GM21619 (cell line): ENCODE results near the gene LHX3.
"Not testable (repeated sequence)": the region's sequence is repeated elsewhere in the genome, so short reads cannot be mapped to it uniquely, and the experiment has no call there.

Experiments used
- ATAC-seq: cut with Tn5 transposase; IDR thresholded peaks from one replicate; pipeline ENCODE4 v1.9.1; 2021; ENCODE audit not compliant: unreplicated experiment

Gene LHX3

DNA sequence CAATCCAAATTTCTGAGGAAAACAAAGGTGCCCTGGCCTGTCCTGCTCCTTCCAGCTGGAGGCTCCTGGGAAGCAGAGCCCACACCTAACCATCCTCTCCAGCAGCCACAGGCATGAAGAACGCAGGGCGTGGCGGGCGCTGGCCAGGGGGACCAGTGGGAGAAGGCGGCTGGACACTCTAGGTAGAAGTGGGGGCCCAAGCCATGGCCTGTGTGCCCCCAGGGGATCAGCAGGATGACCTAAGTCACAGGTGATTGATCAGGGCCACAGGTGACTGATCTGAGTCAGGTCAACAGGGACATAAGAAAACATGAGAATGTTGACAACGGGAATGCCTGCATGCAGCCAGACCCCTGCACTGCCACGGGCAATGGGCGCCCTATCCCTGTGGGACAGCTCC is 37.3 kb upstream of the LHX3 start:
- ATAC-seq, result no peak

DNA sequence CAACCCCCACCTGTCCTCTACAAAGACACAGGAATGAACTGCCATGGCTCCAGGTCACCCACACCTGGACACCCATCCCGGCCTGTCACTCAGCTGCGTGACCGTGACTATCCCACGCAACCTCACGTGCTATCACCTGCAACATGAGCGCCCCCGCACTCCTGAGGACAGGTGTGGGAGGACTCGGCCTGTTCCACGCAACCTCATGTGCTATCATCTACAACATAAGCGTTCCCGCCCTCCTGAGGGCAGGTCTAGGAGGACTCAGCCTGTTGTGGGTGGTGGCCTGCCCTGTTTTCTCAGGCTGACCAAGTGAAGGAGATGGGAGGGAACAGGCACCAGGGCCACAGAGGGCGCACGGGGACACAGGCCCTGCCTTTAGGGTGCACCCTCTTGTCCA is 36.6 kb upstream of the LHX3 start:
- no peak for ATAC-seq

DNA sequence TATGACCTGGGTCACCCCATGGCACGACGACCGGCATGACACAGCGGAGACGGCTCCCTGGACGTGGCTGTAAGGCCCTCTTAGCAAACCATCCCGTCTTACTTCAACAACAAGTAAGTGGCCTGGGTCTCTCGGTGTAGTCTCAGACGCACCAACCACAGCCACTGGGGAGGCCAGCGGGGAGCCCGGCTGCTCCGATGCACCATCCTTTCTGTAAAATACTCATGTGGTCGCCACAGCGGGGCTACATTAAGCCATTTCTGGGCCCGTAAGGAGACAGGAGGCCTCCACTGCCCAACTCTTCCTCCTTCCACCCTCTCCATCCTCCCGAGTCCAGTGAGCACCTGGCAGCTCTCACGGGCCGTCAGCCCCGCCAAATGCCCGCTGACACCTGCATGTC is 36.0 kb upstream of the LHX3 start:
- ATAC-seq, result no peak

DNA sequence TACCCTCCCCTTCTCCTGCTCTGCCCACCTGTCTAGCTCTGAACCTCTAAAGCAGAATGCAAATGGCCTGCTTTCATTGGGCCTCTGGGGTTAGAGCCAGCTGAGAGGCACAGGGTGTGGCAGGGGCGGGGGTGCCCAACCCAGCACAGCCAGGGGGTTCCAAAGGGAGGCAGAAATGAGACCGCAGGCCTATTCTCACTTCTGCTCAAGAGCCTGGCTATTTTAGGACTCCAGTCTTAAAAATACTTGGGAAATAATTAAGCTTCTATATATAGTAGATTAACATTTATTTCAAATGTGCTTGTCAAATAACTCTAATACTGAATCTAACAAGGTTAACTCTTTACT is 35.0 kb upstream of the LHX3 start:
- ATAC-seq, result no peak

GRCh38 chr9:136239135-136239982 is 34.4 kb upstream of the LHX3 start:
- ATAC-seq, result no peak

DNA sequence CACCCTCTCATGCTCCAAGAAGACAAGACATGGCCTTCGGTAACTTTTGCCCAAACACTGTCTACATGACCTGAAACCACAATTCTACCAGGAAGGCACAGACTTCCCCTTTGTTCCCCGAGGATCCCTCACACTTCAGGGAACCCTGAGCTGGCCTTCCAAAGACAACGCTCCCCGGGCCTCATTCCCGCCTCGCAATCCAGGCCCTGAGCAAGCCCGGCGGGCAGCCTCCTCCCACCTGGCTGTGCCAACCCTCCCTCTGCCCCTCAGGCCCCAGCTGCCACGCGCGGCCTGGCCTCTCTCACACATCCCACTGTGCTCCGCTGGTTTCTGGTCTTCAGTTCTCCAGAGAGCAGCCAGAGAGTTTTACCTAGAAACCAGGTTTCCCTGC is 33.4 kb upstream of the LHX3 start:
- ATAC-seq, result no peak

DNA sequence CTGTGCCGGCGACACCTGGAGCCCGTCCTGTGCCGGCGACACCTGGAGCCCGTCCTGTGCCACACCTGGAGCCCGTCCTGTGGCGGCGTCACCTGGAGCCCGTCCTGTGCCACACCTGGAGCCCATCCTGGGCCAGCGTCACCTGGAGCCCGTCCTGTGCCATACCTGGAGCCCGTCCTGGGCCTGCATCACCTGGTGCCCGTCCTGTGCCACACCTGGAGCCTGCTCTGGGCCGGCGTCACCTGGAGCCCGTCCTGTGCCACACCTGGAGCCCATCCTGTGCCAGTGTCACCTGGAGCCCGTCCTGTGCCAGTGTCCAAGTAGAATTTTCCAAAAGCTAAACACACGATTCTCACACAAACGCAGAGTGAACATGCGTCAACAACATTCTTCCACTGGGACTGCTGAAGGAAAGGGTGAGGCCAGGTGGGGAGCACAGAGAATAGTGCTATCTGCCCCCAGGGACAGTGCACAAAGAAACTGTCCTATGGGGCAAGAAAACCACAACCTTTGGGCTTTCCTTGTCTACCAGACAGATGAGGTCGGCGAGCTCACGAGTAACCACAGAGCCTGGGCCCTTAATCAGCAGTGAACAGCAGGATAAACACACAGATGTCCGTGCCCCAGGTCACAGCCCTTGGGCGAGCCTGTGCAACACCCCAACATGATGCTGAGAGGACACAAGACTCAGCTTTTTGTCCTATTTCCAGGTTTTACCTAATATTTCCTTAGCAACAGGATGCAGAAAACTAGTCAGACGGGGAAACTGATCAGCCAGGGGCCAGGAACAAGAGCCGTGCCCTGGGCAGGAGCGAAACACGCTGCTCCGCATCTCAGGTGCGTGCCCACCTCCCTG is 32.8 kb upstream of the LHX3 start:
- ATAC-seq, result no peak

DNA sequence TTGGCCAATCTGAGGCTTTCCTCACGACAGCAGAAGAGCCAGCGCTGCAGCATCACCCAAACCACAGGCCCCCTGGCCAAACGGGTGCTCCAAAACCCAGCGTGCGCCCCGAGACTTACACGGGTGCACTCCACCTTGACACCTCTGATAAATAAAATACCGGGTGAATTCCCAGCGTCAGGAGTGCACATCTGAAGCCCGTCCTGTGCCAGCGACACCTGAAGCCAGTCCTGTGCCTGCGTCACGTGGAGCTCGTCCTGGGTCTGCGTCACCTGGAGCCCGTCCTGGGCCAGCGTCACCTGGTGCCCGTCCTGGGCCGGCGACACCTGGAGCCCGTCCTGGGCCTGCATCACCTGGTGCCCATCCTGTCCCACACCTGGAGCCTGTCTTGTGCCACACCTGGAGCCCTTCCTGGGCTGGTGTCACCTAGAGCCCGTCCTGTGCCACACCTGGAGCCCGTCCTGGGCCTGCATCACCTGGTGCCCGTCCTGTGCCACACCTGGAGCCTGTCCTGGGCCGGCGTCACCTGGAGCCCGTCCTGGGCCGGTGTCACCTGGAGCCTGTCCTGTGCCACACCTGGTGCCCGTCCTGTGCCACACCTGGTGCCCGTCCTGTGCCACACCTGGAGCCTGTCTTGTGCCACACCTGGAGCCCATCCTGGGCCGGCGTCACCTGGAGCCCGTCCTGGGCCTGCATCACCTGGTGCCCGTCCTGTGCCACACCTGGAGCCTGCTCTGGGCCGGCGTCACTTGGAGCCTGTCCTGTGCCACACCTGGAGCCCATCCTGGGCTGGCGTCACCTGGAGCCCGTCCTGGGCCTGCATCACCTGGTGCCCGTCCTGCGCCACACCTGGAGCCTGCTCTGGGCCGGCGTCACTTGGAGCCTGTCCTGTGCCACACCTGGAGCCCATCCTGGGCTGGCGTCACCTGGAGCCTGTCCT is 31.8 kb upstream of the LHX3 start:
- ATAC-seq, result not testable (repeated sequence)

DNA sequence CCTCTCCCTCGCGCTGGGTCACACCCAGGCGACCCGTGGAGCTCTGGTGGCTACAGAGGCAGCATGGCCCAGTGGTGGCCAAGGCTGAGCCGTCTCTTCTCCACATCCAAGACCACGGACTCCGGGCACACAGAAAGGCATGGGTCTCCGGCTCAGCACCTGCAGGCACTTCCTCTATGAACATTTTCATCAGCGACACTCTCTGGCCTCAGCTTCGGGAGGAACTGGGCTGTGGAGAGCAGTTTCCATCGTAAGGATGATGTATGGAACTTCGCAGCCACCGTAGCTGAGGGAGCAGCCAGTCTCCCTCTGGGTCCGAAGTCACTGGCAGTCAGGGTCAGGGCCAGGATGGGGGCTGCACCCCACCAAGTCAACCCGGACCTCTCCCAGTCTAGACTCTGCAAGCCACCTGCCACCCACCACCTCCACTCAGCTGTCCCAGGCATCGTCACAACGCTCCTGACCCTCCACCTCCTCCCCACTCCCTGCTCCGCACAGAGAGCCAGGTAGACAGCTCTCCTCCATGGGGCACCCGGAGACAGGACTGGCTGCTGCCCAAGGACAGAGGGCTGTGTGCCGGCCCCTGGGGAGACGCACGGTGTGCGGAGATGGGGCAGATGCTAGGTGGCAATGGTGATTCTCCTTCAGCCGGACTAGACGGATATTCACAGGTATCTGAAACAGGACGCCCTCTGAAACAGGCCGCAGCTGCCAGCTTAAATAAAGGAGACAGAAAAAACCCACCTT is 31.0 kb upstream of the LHX3 start:
- ATAC-seq, result no peak

GRCh38 chr9:136235171-136235570 is 30.2 kb upstream of the LHX3 start:
- ATAC-seq, result no peak

DNA sequence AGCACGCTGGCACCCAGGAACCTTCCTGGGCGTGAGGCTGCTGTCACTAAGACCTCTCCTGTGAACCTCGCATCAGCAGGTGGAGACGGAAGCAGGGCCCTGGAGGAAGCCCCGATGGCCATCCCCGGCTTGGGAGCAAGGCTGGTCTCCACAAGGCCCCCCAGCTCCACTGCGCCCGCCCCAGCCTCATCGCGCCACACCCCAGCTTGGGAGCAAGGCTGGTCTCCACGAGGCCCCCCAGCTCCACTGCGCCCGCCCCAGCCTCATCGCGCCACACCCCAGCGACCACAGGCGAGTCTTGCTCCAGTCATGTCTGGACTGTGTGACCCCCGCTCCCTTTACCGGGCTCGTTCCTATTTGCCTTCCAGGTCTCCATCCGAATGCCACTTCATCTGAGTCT is 29.7 kb upstream of the LHX3 start:
- no peak for ATAC-seq

DNA sequence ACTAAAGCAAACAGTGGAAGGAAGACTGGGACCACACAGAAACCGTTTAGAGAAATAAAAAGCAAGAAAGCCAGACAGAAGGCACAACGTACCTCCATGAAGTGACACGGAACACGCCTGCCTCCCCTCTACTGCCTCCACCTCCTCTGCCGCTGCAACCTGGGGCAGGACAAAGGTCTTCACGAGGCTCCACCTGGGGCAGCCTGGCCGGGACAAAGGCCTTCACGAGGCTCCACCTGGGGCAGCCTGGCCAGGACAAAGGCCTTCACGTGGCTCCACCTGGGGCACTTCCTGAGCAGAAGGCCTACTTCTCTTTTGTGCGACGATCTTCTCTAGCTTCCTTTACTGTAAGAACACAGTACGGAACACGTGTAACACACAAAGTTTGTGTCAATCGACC is 28.9 kb upstream of the LHX3 start:
- no peak for ATAC-seq

- no peak for ATAC-seq
Measured at GRCh38 chr9:136233411-136233810, 28.5 kb upstream of the LHX3 start.

- no peak for ATAC-seq
Measured at GRCh38 chr9:136232969-136233368, 28.0 kb upstream of the LHX3 start.

DNA sequence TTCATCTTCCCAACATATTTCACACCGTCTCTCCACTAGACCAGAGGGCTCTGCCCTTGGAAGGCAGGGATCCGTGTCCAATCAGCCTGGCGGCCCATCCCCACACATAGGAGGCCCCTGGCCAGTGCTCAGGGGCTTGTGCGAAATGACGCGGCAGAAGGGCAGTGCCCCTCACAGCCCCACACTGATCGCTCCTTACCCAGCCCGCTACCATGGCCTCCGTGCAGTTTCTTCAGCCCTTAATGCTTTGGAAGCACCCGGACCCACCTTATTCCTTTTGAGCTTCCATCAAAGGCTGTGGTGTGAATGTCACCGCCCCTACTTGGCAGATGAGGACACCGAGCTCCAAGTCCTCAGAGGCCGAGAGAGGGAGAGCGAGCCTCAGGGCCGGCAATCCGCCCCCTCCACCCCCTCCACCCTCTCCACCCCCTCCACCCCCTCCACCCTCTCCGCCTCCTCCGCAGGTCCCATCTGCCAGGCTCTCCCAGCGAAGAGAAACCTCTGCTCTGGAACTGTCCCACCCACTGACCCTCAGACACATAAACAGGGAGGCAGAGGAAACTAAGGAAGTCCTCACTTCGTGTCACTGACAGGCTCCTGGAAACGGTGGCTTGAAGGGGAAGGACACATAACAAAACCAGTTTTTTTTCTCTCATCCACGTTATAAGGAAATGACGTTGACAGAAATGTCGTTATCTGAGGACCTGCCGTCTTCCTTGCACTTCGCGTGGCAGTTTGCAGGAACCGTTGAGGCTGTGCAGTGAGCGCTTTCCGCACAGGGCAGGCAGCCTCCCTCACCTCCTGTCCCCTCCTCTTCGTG is 26.8 kb upstream of the LHX3 start:
- ATAC-seq, result no peak

DNA sequence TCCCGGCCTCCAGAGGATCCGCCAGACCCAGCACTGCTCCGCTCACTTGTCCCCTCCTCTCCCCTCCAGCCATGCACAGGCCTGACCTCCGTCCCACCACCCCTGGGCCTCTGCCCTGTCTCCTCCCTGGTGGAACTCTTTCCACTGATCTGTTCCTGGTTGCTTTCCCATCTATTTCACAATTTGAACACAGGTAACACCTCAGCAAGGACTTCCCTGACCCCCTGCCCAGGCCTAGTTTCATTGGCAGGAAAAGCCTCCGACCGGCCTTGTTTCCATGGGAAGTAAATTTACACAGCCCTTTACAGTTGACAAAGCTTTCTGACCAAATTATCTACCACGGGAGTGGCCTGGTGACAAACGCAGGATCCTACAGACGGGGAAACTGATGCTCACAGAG is 25.8 kb upstream of the LHX3 start:
- ATAC-seq, result no peak

DNA sequence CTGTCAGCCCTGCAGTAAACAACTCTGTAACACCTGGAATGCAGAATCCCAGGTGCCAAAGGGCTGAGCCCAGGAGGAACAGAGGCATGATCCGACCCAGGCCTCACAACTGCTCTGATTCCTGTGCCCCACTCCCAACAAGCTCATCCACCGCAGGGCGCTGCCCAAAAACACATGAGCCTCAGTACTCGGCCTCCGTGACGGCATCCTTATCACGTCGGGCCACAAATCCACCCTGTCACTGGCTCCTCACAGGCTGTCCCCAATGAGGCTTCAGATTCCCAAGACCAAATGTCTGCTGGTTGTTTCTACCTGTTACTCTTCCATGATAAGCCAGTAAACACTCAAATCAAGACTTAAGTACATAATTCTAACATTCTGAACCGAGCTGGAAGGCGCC is 25.4 kb upstream of the LHX3 start:
- no peak for ATAC-seq

DNA sequence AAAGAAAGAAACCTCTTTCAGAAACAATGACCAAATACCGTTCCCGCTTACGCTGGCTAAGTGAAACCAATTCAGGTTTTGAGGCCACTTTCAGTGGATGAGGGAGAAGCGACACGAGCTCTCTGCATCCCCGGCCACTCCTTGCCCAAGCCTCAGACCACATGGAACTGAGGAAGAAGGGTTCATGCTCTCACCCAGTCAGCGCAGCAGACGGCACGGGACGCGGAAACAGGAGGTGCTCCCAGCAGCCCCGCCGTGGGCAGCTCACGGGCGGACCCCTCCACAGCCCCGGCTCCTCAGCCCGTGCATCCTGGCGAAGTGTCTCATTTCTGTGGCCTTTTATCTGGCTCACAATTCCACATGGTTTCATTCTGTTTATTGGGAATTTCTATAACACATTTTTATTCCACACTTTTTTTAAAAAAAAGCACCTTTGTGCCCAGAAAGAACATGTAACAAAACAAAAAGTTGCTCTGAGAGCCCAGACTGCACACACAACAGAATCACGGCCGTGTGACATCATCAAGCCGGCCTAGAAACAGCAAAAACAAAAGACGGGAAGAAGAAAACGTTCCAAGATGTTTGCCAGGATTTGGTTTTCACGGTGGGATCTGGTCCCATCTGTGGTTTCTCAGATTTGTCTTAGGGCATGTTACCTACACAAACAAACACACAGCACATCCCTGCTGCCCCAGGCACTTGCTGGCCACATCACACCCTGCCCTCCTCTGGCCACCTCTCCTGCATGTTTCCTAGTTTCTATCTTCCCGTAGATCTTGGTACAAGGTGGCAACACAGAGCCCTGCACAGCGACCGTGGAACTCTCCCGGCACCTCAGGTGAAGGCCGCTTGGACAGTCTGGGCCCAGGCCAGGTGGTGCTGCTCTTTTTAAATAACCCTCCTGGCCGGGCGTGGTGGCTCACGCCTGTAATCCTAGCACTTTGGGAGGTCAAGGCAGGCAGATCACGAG is 24.5 kb upstream of the LHX3 start:
- ATAC-seq, result no peak
